GM18502 (cell line): ENCODE measurements around the gene HSPB8.

Experiments used
- ATAC-seq: cut with Tn5 transposase; IDR thresholded peaks from one replicate; pipeline ENCODE4 v1.9.1; 2021; ENCODE audit warnings: mild to moderate bottlenecking; ENCODE audit not compliant: unreplicated experiment, poor library complexity

Gene HSPB8

GRCh38 chr12:119168721-119169120, 10.0 kb upstream of the HSPB8 start:
- ATAC-seq, result no peak

DNA sequence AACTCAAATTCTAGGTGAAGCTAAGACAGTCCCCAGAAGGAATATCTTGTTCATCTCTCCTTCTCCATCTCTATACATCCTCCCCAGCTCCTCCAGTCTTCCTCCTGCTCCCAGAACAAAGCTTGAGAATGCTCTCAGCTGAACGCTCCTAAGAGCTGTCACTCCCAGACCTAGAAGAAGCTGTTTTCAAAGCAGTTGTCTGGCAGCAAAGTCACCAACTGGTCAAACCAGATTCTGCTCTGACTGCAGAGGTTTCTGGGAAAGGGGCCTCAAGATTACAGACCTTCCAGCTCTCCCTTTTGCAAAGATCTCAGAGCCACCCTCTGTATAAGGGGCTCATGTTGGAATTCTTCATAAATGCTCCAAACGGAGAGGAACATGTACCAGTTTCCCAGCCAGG, 9.6 kb upstream of the HSPB8 start:
- ATAC-seq, result no peak

- ATAC-seq, result no peak
Observed at GRCh38 chr12:119171291-119171690, 7.4 kb upstream of the HSPB8 start.

DNA sequence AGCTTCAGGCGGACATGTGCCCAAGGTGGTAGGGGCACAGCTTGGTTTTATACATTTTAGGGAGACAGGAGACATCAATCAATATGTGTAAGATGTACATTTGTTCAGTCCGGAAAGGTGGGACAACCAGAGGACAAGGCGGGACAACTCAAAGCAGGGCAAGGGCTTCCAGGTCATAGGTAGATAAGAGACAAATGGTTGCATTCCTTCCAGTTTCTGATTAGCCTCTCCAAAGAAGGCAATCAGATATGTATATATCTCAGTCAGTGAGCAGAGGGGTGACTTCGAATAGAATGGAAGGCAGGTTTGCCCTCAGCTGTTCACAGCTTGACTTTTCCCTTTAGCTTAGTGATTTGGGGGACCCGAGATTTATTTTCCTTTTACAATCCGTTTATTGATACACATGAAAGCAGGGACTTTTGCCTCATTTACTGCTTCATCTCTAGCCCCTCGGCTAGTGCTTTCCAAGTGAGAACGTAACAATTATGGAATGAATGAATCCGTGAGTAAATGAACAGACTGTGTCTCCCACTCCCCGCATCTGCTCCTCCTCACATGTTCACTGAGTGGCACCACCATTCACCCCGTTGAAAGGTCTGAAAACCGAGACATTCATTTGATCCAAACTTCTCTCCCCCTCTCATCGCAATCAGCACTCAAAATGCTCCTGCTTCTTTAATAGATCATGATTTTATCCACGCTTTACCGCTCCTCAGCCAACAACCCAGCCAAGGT, 6.9 kb upstream of the HSPB8 start:
- no peak for ATAC-seq

GRCh38 chr12:119175081-119175480, 3.6 kb upstream of the HSPB8 start:
- no peak for ATAC-seq

- no peak for ATAC-seq
Observed at GRCh38 chr12:119176267-119177055, 2.3 kb upstream of the HSPB8 start.

DNA sequence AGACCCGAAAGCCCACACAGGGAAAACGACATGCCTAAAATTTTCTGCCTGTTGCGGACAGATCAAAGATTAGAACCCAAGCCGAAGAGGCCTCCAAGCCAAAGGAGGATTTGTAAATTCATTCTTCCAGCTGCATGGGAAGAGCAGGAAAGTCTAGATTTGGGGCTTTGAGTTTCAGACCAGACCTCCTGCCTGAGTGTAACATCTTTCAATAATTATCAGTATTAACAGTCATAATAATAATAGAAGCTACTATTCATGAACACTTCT, 1.7 kb upstream of the HSPB8 start:
- no peak for ATAC-seq

GRCh38 chr12:119177724-119178380, 879 bp upstream of the HSPB8 start:
- no peak for ATAC-seq

- no peak for ATAC-seq
Observed at GRCh38 chr12:119179335-119180021, 747 bp downstream of the HSPB8 start.

- ATAC-seq, result no peak
Observed at GRCh38 chr12:119180380-119181040, 1.8 kb downstream of the HSPB8 start.

DNA sequence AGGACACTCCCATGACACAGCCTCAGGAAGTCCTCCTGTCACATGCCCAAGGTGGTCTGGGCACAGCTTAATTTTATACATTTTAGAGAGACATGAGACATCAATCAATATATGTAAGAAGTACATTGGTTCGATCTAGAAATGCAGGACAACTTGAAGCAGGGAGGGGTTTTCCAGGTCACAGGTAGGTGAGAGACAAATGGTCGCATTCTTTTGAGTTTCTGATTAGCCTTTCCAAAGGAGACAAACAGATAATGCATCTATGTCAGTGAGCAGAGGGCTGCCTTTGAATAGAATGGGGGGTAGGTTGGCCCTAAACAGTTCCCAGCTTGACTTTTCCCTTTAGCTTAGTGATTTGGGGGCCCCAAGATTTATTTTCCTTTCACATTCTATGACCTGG, 2.5 kb downstream of the HSPB8 start:
- no peak for ATAC-seq

DNA sequence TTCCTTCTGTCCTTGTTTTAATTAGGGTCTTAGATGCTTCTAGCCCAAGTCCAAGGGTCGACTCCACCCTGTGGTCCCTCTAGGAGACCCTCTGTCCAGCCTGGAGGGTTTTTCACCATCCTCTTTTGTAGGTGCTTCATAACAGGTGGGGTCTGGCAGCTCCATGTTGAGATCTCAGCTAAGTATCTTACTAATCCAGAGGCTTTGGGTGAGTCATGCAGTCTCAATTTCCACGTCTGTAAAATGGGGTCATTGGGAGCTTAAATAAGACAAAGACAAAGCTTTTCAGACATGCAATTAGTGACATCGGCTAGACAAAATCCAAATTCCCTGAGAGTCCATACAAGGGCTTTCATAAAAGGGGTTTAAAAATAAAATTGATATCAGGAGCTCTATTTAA, 3.2 kb downstream of the HSPB8 start:
- no peak for ATAC-seq

- ATAC-seq, result no peak
Observed at GRCh38 chr12:119182701-119183493, 4.2 kb downstream of the HSPB8 start.

- no peak for ATAC-seq
Observed at GRCh38 chr12:119183942-119184695, 5.4 kb downstream of the HSPB8 start.

DNA sequence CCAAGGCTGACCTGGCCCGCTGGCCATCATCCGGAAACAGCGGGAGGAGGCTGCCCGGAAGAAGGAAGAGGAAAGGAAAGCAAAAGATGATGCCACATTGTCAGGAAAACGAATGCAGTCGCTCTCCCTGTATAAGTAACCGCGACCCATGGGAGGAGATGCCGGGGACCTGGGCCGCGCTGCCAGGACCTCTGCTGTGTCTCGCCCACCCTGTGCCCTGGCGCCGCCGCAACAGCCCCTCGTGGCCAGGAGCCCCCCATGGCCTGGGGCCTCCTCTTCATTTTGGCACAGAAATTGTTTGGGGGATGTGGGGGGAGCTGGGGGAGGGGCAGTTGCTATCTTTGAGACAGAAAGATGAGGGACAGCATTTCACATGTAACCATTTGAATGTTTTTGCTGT, 16.5 kb downstream of the HSPB8 start:
- no peak for ATAC-seq

GRCh38 chr12:119198440-119198839, 19.7 kb downstream of the HSPB8 start:
- no peak for ATAC-seq

DNA sequence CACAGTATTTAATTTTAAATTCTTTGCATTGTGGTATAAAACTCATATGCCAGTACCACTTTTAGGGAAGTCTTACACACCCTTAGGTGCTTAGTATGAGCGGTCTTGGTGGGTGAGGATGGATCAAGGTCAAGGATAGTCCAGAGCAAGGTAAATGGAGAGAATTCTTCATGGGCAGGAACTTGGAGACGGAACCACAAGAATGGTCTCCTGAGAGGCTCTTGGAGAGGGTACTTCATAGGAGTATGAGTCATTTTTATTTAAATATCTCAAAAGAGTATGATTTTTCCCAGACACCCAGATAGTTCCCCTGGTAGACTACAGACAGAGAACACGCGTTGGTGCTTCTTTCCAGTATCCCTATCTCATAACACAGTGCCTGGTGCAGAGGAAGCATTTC, 21.9 kb downstream of the HSPB8 start:
- ATAC-seq, result no peak

- no peak for ATAC-seq
Observed at GRCh38 chr12:119201789-119202543, 23.2 kb downstream of the HSPB8 start.
